Measurements from ENCODE around the gene ARSB. TPM values are rescaled to one million over a fixed set of nuclear protein-coding genes. Genes with fewer than 3 reads are reported as not detected.

The ARSB gene
- total and polyA plus RNA-seq, 5 experiments from 2014 or later: 2.2 to 4.7 (median 4.1) TPM

- Mint-ChIP-seq H3K4me3 (no peak overlapping the region), H3K9me3 (peaks cover 3 to 26% (median 15%) of the 10 kb centered on the region in 9 donors), H3K4me1 (peaks cover 0 to 6% (median 2%) of the 10 kb centered on the region in 4 donors), H3K27ac (no peak overlapping the region), H3K36me3 (peaks cover 26 to 45% (median 26%) of the 10 kb centered on the region in 3 donors), H3K27me3 (no peaks in the 10 kb centered on the region)
- ATAC-seq (no peak), DNase-seq (no peak)
- POLR2A ChIA-PET: no interaction called here
These were observed 186.5 kb downstream of the ARSB start for GRCh38 chr5:78798673-78799029.

- Mint-ChIP-seq H3K27me3 (no peaks in the 10 kb centered on the region), H3K36me3 (peaks cover 25 to 44% (median 26%) of the 10 kb centered on the region in 3 donors), H3K4me3 (no peak overlapping the region), H3K4me1 (peaks cover 0 to 6% (median 2%) of the 10 kb centered on the region in 4 donors), H3K9me3 (peaks cover 3 to 26% (median 15%) of the 10 kb centered on the region in 9 donors), H3K27ac (no peak overlapping the region)
- DNase-seq (no peak), ATAC-seq (no peak)
- POLR2A ChIA-PET: no interaction called here
These were observed 187.0 kb downstream of the ARSB start for GRCh38 chr5:78797936-78798672.

GRCh38 chr5:78795757-78796156 is 189.4 kb downstream of the ARSB start:
- no peak overlapping the region for H3K27ac Mint-ChIP-seq
- H3K9me3 Mint-ChIP-seq: peaks cover 0 to 7% (median 3%) of the 10 kb centered on the region in 9 donors
- H3K27me3 Mint-ChIP-seq: no peaks in the 10 kb centered on the region
- ATAC-seq (no peak), DNase-seq (no peak)
- H3K36me3 Mint-ChIP-seq: peaks cover 4 to 26% (median 6%) of the 10 kb centered on the region in 3 donors
- POLR2A ChIA-PET: no interaction called here
- no peak overlapping the region for H3K4me3 Mint-ChIP-seq
- H3K4me1 Mint-ChIP-seq: peaks cover 0 to 13% (median 2%) of the 10 kb centered on the region in 4 donors

- peaks cover 0 to 21% (median 3%) of the 10 kb centered on the region in 3 donors for H3K36me3 Mint-ChIP-seq
- POLR2A ChIA-PET: no interaction called here
- H3K9me3 Mint-ChIP-seq: peaks cover 0 to 5% (median 0%) of the 10 kb centered on the region in 9 donors
- H3K27ac Mint-ChIP-seq: no peak overlapping the region
- ATAC-seq (no peak), DNase-seq (no peak)
- H3K4me1 Mint-ChIP-seq: peaks cover 0 to 13% (median 2%) of the 10 kb centered on the region in 4 donors
- H3K27me3 Mint-ChIP-seq: no peaks in the 10 kb centered on the region
- H3K4me3 Mint-ChIP-seq: no peak overlapping the region
These were observed 190.4 kb downstream of the ARSB start for GRCh38 chr5:78794693-78795215.

- H3K36me3 Mint-ChIP-seq: peaks cover 0 to 17% (median under 1%) of the 10 kb centered on the region in 3 donors
- H3K27ac Mint-ChIP-seq: peak overlapping the region in 1 of 10 donors; percentile 12
- H3K4me1 Mint-ChIP-seq: peaks cover 0 to 13% (median 2%) of the 10 kb centered on the region in 4 donors
- no peak for ATAC-seq
- H3K4me3 Mint-ChIP-seq: no peak overlapping the region
- peaks cover 0 to 3% (median 0%) of the 10 kb centered on the region in 9 donors for H3K9me3 Mint-ChIP-seq
- no peaks in the 10 kb centered on the region for H3K27me3 Mint-ChIP-seq
- POLR2A ChIA-PET: no interaction called here
- no peak for DNase-seq
These were observed 191.0 kb downstream of the ARSB start for GRCh38 chr5:78793907-78794662.

GRCh38 chr5:78792345-78793055 is 192.6 kb downstream of the ARSB start:
- no peak for ATAC-seq
- no peak for DNase-seq
- H3K9me3 Mint-ChIP-seq: peaks cover 0 to 3% (median 0%) of the 10 kb centered on the region in 9 donors
- POLR2A ChIA-PET: no interaction called here
- H3K27me3 Mint-ChIP-seq: no peaks in the 10 kb centered on the region
- H3K4me1 Mint-ChIP-seq: peaks cover 0 to 14% (median 2%) of the 10 kb centered on the region in 4 donors
- H3K4me3 Mint-ChIP-seq: no peak overlapping the region
- no peak overlapping the region for H3K27ac Mint-ChIP-seq
- peaks cover 0 to 16% (median 0%) of the 10 kb centered on the region in 3 donors for H3K36me3 Mint-ChIP-seq

- Mint-ChIP-seq H3K27ac (no peak overlapping the region), H3K4me1 (peaks cover 0 to 14% (median 0%) of the 10 kb centered on the region in 4 donors), H3K27me3 (no peaks in the 10 kb centered on the region), H3K4me3 (peak overlapping the region in 1 of 10 donors; percentile 30), H3K36me3 (peaks cover 0 to 12% (median 0%) of the 10 kb centered on the region in 3 donors), H3K9me3 (peaks cover 0 to 11% (median 0%) of the 10 kb centered on the region in 9 donors)
- POLR2A ChIA-PET: no interaction called here
- no peak for ATAC-seq
- DNase-seq: no peak
These were observed 193.5 kb downstream of the ARSB start for GRCh38 chr5:78791501-78792100.

GRCh38 chr5:78787783-78788182 is 197.3 kb downstream of the ARSB start:
- DNase-seq (no peak), ATAC-seq (no peak)
- Mint-ChIP-seq H3K27me3 (no peaks in the 10 kb centered on the region), H3K9me3 (peaks cover 0 to 17% (median 5%) of the 10 kb centered on the region in 9 donors), H3K4me3 (no peak overlapping the region), H3K27ac (peak overlapping the region in 1 of 10 donors; percentile 1), H3K36me3 (peaks cover 4 to 16% (median 15%) of the 10 kb centered on the region in 3 donors), H3K4me1 (peaks cover 0 to 14% (median 0%) of the 10 kb centered on the region in 4 donors)
- POLR2A ChIA-PET: no interaction called here

GRCh38 chr5:78785454-78785853 is 199.7 kb downstream of the ARSB start:
- ATAC-seq (no peak), DNase-seq (no peak)
- no peaks in the 10 kb centered on the region for H3K27me3 Mint-ChIP-seq
- peaks cover 16 to 29% (median 21%) of the 10 kb centered on the region in 3 donors for H3K36me3 Mint-ChIP-seq
- POLR2A ChIA-PET: no interaction called here
- no peak overlapping the region for H3K27ac Mint-ChIP-seq
- H3K4me1 Mint-ChIP-seq: peaks cover 0 to 8% (median 0%) of the 10 kb centered on the region in 4 donors
- H3K9me3 Mint-ChIP-seq: peaks cover 0 to 17% (median 5%) of the 10 kb centered on the region in 9 donors
- H3K4me3 Mint-ChIP-seq: no peak overlapping the region

GRCh38 chr5:78783434-78784130 is 201.5 kb downstream of the ARSB start:
- peaks cover 0 to 17% (median 5%) of the 10 kb centered on the region in 9 donors for H3K9me3 Mint-ChIP-seq
- POLR2A ChIA-PET: no interaction called here
- H3K27me3 Mint-ChIP-seq: no peaks in the 10 kb centered on the region
- H3K4me1 Mint-ChIP-seq: peaks cover 0 to 8% (median 0%) of the 10 kb centered on the region in 4 donors
- DNase-seq (no peak), ATAC-seq (no peak)
- H3K4me3 Mint-ChIP-seq: no peak overlapping the region
- peaks cover 21 to 45% (median 33%) of the 10 kb centered on the region in 3 donors for H3K36me3 Mint-ChIP-seq
- H3K27ac Mint-ChIP-seq: no peak overlapping the region

- Mint-ChIP-seq H3K27me3 (no peaks in the 10 kb centered on the region), H3K4me3 (no peak overlapping the region), H3K27ac (no peak overlapping the region), H3K36me3 (peaks cover 21 to 43% (median 36%) of the 10 kb centered on the region in 3 donors), H3K4me1 (peaks cover 0 to 7% (median 0%) of the 10 kb centered on the region in 4 donors), H3K9me3 (peaks cover 0 to 17% (median 5%) of the 10 kb centered on the region in 9 donors)
- DNase-seq: no peak
- POLR2A ChIA-PET: no interaction called here
- ATAC-seq: no peak
These were observed 202.4 kb downstream of the ARSB start for GRCh38 chr5:78782728-78783127.
